ENCODE measurements around the gene G0S2. TPM values are rescaled to one million over a fixed set of nuclear protein-coding genes. Genes with fewer than 3 reads are reported as not detected.

G0S2 gene
- total RNA-seq, 1 experiment from 2014 or later, result 9.0 TPM

GRCh38 chr1:209714338-209714737, 39.1 kb downstream of the G0S2 start:
- Histone ChIP-seq H3K27ac (ENCODE audit: low read depth, low read length, poor library complexity, severe bottlenecking) (no peak overlapping the region), H3K4me3 (ENCODE audit: low read depth, low read length, poor library complexity, severe bottlenecking) (no peak overlapping the region), H3K4me1 (ENCODE audit: insufficient read depth, low read length, poor library complexity, severe bottlenecking) (no peaks in the 10 kb centered on the region), H3K27me3 (replicated peaks; ENCODE audit: insufficient read depth, low read depth, low read length, poor library complexity) (no peaks in the 10 kb centered on the region), H3K9me3 (ENCODE audit: low read depth, low read length, poor library complexity, severe bottlenecking) (no peaks in the 10 kb centered on the region), H3K36me3 (ENCODE audit: insufficient read depth, low read length, poor library complexity, severe bottlenecking) (no peaks in the 10 kb centered on the region)
- CTCF ChIA-PET, result no interaction called here
- no peak for DNase-seq (ENCODE audit: low spot score)
- TF ChIP-seq, protein P1, sequence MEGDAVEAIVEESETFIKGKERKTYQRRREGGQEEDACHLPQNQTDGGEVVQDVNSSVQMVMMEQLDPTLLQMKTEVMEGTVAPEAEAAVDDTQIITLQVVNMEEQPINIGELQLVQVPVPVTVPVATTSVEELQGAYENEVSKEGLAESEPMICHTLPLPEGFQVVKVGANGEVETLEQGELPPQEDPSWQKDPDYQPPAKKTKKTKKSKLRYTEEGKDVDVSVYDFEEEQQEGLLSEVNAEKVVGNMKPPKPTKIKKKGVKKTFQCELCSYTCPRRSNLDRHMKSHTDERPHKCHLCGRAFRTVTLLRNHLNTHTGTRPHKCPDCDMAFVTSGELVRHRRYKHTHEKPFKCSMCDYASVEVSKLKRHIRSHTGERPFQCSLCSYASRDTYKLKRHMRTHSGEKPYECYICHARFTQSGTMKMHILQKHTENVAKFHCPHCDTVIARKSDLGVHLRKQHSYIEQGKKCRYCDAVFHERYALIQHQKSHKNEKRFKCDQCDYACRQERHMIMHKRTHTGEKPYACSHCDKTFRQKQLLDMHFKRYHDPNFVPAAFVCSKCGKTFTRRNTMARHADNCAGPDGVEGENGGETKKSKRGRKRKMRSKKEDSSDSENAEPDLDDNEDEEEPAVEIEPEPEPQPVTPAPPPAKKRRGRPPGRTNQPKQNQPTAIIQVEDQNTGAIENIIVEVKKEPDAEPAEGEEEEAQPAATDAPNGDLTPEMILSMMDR (conservative IDR thresholded peaks at IDR 0.05; ENCODE audit: low read depth, low read length), result no peak
- no peak for TF ChIP-seq EZH2 (IDR thresholded peaks at IDR 0.05; ENCODE audit: borderline replicate concordance, low read depth, low read length, poor library complexity, severe bottlenecking)
- intact Hi-C loops (cut with micrococcal nuclease; ENCODE audit: unreplicated experiment), result no loop called here
- POLR2A ChIA-PET (ENCODE audit: low non-redundant PET), result no interaction called here
- BruUV-seq (replicated peaks), result no TSS peak

GRCh38 chr1:209715314-209715713, 40.1 kb downstream of the G0S2 start:
- CTCF ChIA-PET, result no interaction called here
- no peak overlapping the region for H3K4me3 ChIP-seq (ENCODE audit: low read depth, low read length, poor library complexity, severe bottlenecking)
- H3K27ac ChIP-seq (ENCODE audit: low read depth, low read length, poor library complexity, severe bottlenecking), result no peak overlapping the region

DNA sequence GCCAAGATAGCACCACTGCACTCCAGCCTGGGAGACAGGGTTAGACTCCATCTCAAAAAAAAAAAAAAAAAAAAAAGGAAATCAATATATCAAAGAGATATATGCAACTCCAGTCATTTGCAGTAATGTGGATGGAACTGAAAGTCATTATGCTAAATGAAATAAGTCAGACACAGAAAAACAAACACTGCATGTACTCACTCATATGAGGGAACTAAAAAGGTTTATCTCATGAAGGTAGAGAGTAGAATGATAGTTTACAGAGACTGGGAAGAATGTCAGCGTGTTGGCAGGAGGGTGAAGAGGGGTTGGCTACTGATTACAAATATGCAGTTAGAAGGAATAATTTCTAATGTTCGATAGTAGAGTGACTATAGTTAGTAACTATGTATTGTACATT, 42.6 kb downstream of the G0S2 start:
- ChIA-PET CTCF (no interaction called here), POLR2A (ENCODE audit: low non-redundant PET) (no interaction called here)
- Histone ChIP-seq H3K4me1 (ENCODE audit: insufficient read depth, low read length, poor library complexity, severe bottlenecking) (peaks cover 4% of the 10 kb centered on the region), H3K27ac (ENCODE audit: low read depth, low read length, poor library complexity, severe bottlenecking) (no peak overlapping the region), H3K36me3 (ENCODE audit: insufficient read depth, low read length, poor library complexity, severe bottlenecking) (no peaks in the 10 kb centered on the region), H3K9me3 (ENCODE audit: low read depth, low read length, poor library complexity, severe bottlenecking) (no peaks in the 10 kb centered on the region), H3K27me3 (replicated peaks; ENCODE audit: insufficient read depth, low read depth, low read length, poor library complexity) (no peaks in the 10 kb centered on the region), H3K4me3 (ENCODE audit: low read depth, low read length, poor library complexity, severe bottlenecking) (no peak overlapping the region)
- no peak for DNase-seq (ENCODE audit: low spot score)
- intact Hi-C loops (cut with micrococcal nuclease; ENCODE audit: unreplicated experiment), result no loop called here
- BruUV-seq (replicated peaks), result no TSS peak
- no peak for TF ChIP-seq EZH2 (IDR thresholded peaks at IDR 0.05; ENCODE audit: borderline replicate concordance, low read depth, low read length, poor library complexity, severe bottlenecking)
- TF ChIP-seq, protein P1 (conservative IDR thresholded peaks at IDR 0.05; ENCODE audit: low read depth, low read length), result no peak

More at GRCh38 chr1:209715314-209715713, 40.1 kb downstream of the G0S2 start:
- TF ChIP-seq, protein P1 (conservative IDR thresholded peaks at IDR 0.05; ENCODE audit: low read depth, low read length), result no peak
- TF ChIP-seq EZH2 (IDR thresholded peaks at IDR 0.05; ENCODE audit: borderline replicate concordance, low read depth, low read length, poor library complexity, severe bottlenecking), result no peak
- DNase-seq (ENCODE audit: low spot score), result no peak
- no peaks in the 10 kb centered on the region for H3K4me1 ChIP-seq (ENCODE audit: insufficient read depth, low read length, poor library complexity, severe bottlenecking)
- POLR2A ChIA-PET (ENCODE audit: low non-redundant PET), result no interaction called here
- intact Hi-C loops (cut with micrococcal nuclease; ENCODE audit: unreplicated experiment), result no loop called here
- H3K9me3 ChIP-seq (ENCODE audit: low read depth, low read length, poor library complexity, severe bottlenecking), result no peaks in the 10 kb centered on the region
- H3K36me3 ChIP-seq (ENCODE audit: insufficient read depth, low read length, poor library complexity, severe bottlenecking), result no peaks in the 10 kb centered on the region
- H3K27me3 ChIP-seq (replicated peaks; ENCODE audit: insufficient read depth, low read depth, low read length, poor library complexity), result no peaks in the 10 kb centered on the region
- BruUV-seq (replicated peaks), result no TSS peak

Measured in A673 (cell line).